CD4-positive, alpha-beta T cell (primary cell): ENCODE measurements around the gene ELSPBP1. TPM values are rescaled to one million over a fixed set of nuclear protein-coding genes. Genes with fewer than 3 reads are reported as not detected.
A peak's percentile ranks its signal among the peaks of the same experiment; 100 is the strongest.

ENCODE experiments used
- ATAC-seq: fragments of 200-7000 bp; cut with Tn5 transposase; one replicate; pipeline ENCODE4 v1.10.0; 2022; ENCODE audit warnings: mild to moderate bottlenecking; ENCODE audit not compliant: poor library complexity
- CTCF ChIA-PET: fragments of 350-600 bp; sonication (Branson Sonifier 250); formaldehyde crosslinking; loops from one replicate; lab custom pipeline; 2021; ENCODE audit warnings: antibody characterized with exemption, inconsistent platforms; lab: Charles Lee
- POLR2A ChIA-PET: fragments of 350-600 bp; sonication (Branson Sonifier 250); formaldehyde crosslinking; loops from one replicate; lab custom pipeline; 2021; ENCODE audit warnings: antibody characterized with exemption, inconsistent platforms; lab: Charles Lee
- DNase-seq, 14 experiments: peaks; one replicate each; pipeline ENCODE4 v3.0.0-alpha.2; 2013 to 2020; ENCODE audit warnings: mixed read lengths in 2 of 14
- H3K27ac ChIP-seq, 2 donors: one replicate each; pipeline versions ENCODE4 v1.5.1 to v1.7.0; 2013; ENCODE audit warnings: low read length in 2 of 2, low read depth in 1 of 2, mild to moderate bottlenecking in 1 of 2
- H3K27me3 ChIP-seq, 2 experiments: 1 replicate in 1 of 2; 2 replicates in 1 of 2; pipeline versions ENCODE4 v1.6.1 to v1.7.0; 2013; ENCODE audit warnings: low read length in 2 of 2, control low read depth in 1 of 2, mild to moderate bottlenecking in 1 of 2, moderate library complexity in 1 of 2; ENCODE audit not compliant: insufficient read depth in 2 of 2, control insufficient read depth in 1 of 2
- H3K36me3 ChIP-seq: one replicate; pipeline ENCODE4 v1.6.1; 2013; ENCODE audit warnings: low read length, control low read depth; ENCODE audit not compliant: insufficient read depth
- H3K4me1 ChIP-seq: one replicate; pipeline ENCODE4 v1.6.1; 2013; ENCODE audit warnings: low read length, control low read depth; ENCODE audit not compliant: insufficient read depth
- H3K4me3 ChIP-seq: one replicate; pipeline ENCODE4 v1.5.1; 2013; ENCODE audit warnings: mild to moderate bottlenecking, low read length, moderate library complexity
- H3K9me3 ChIP-seq, 2 experiments: 1 replicate in 1 of 2; 2 replicates in 1 of 2; pipeline versions ENCODE4 v1.6.1 to v1.7.0; 2013; ENCODE audit warnings: low read length in 2 of 2, mild to moderate bottlenecking in 2 of 2, control low read depth in 1 of 2, moderate library complexity in 1 of 2; ENCODE audit not compliant: control insufficient read depth in 1 of 2, insufficient read depth in 1 of 2
- H3K27ac Mint-ChIP-seq: one replicate; pipeline ENCODE4 v1.8.0; 2020; ENCODE audit warnings: mixed read lengths
- H3K27me3 Mint-ChIP-seq: one replicate; pipeline ENCODE4 v1.8.0; 2021; ENCODE audit warnings: mixed read lengths
- H3K36me3 Mint-ChIP-seq: one replicate; pipeline ENCODE4 v1.8.0; 2021; ENCODE audit warnings: low read depth, mixed read lengths
- H3K4me1 Mint-ChIP-seq: one replicate; pipeline ENCODE4 v1.8.0; 2021; ENCODE audit warnings: low read depth, mixed read lengths
- H3K4me3 Mint-ChIP-seq: one replicate; pipeline ENCODE4 v1.8.0; 2020; ENCODE audit warnings: mild to moderate bottlenecking, mixed read lengths
- H3K9me3 Mint-ChIP-seq: one replicate; pipeline ENCODE4 v1.8.0; 2020; ENCODE audit warnings: mixed read lengths
- CTCF ChIP-seq: fragments of 200-600 bp; IDR thresholded peaks from one replicate; pipeline ENCODE4 v1.8.0; 2022; ENCODE audit warnings: antibody characterized with exemption, mild to moderate bottlenecking
- intact Hi-C, 2 experiments: fragments of 100-400 bp; cut with DNase I in 1 of 2; cut with micrococcal nuclease in 1 of 2; formaldehyde crosslinking; loops; one replicate each; pipeline versions ENCODE4 v1.15.1 to v1.9.0; 2023 to 2025; cut with DNase I, micrococcal nuclease
- total RNA-seq, 174 experiments: library from RNA in 2 of 174; stranded (reverse) in 2 of 174; gene quantifications; one replicate each; pipeline ENCODE4 v1.2.3 and lab custom pipeline; 2021 to 2026

The ELSPBP1 gene
- total RNA-seq, 2 experiments from 2014 or later, result not detected

- Histone ChIP-seq H3K9me3 (no peaks in the 10 kb centered on the region), H3K4me3 (no peak overlapping the region), H3K27me3 (peaks cover 6 to 9% of the 10 kb centered on the region in 2 experiments), H3K27ac (no peak overlapping the region), H3K4me1 (no peaks in the 10 kb centered on the region), H3K36me3 (no peaks in the 10 kb centered on the region)
- peaks cover 44% of the 10 kb centered on the region for H3K27me3 Mint-ChIP-seq
- POLR2A ChIA-PET, result no interaction called here
- H3K4me3 Mint-ChIP-seq, result no peak overlapping the region
- CTCF ChIA-PET, result no interaction called here
- peaks cover 2% of the 10 kb centered on the region for H3K9me3 Mint-ChIP-seq
- H3K27ac Mint-ChIP-seq, result no peak overlapping the region
- no peak for ATAC-seq
- TF ChIP-seq CTCF, result no peak
- no peak for DNase-seq
- H3K36me3 Mint-ChIP-seq, result no peaks in the 10 kb centered on the region
- intact Hi-C loops, result no loop called here
- no peaks in the 10 kb centered on the region for H3K4me1 Mint-ChIP-seq
These were observed 9.8 kb downstream of the ELSPBP1 start for GRCh38 chr19:48004236-48004635.

- H3K27ac ChIP-seq, result no peak overlapping the region
- Mint-ChIP-seq H3K9me3 (peaks cover 2% of the 10 kb centered on the region), H3K27ac (no peak overlapping the region), H3K27me3 (peaks cover 50% of the 10 kb centered on the region), H3K4me3 (no peak overlapping the region), H3K36me3 (no peaks in the 10 kb centered on the region), H3K4me1 (no peaks in the 10 kb centered on the region)
- ATAC-seq (no peak), DNase-seq (peak in 1 of 14 experiments; percentile 3)
- peaks cover 6 to 9% of the 10 kb centered on the region in 2 experiments for H3K27me3 ChIP-seq
- intact Hi-C loops, result no loop called here
- CTCF ChIA-PET, result no interaction called here
- TF ChIP-seq CTCF, result peak; percentile 14
- no peak overlapping the region for H3K4me3 ChIP-seq
- H3K9me3 ChIP-seq, result no peaks in the 10 kb centered on the region
- POLR2A ChIA-PET, result no interaction called here
- no peaks in the 10 kb centered on the region for H3K4me1 ChIP-seq
- no peaks in the 10 kb centered on the region for H3K36me3 ChIP-seq
These were observed 12.3 kb downstream of the ELSPBP1 start for GRCh38 chr19:48006762-48007161.

DNA sequence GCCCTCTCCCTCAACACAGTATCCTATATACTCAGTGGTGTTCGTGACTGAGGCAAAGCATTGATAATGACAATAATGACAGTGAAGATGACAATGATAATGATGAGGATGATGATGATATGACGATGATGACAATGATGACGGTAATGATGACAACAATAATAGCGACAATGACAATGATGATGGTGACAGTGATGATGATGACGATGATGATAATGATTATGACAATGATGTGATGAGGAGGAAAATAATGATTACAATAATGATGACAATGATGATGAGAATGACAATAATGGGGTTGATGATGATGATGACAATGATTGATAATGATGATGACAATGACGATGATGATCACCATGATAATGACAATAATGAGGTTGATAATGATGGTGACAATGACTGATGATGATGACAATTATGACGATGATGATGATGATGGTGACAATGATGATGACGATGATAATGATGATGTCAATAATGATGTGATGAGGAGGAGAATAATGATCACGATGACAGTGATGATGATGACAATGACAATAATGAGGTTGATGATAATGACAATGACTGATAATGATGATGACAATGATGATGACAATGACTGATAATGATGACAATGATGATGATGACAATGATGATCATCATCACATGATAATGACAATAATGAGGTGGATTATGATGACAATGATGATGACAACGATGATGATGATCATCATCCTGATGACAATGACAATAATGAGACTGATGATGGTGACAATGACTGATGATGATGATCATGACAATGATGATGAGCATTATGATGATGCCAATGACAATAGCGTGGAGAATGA lies 16.7 kb downstream of the ELSPBP1 start:
- no peaks in the 10 kb centered on the region for H3K4me1 ChIP-seq
- ChIA-PET POLR2A (no interaction called here), CTCF (no interaction called here)
- intact Hi-C loops, result no loop called here
- DNase-seq, result no peak
- no peaks in the 10 kb centered on the region for H3K4me1 Mint-ChIP-seq
- peaks cover 33% of the 10 kb centered on the region for H3K27me3 Mint-ChIP-seq
- H3K4me3 ChIP-seq, result no peak overlapping the region
- peaks cover 6 to 7% of the 10 kb centered on the region in 2 experiments for H3K27me3 ChIP-seq
- ATAC-seq, result no peak
- H3K4me3 Mint-ChIP-seq, result no peak overlapping the region
- H3K36me3 Mint-ChIP-seq, result no peaks in the 10 kb centered on the region
- H3K9me3 ChIP-seq, result peaks cover 0 to 4% of the 10 kb centered on the region in 2 experiments
- peaks cover 2% of the 10 kb centered on the region for H3K9me3 Mint-ChIP-seq
- no peak for TF ChIP-seq CTCF
- no peak overlapping the region for H3K27ac Mint-ChIP-seq
- no peak overlapping the region for H3K27ac ChIP-seq
- no peaks in the 10 kb centered on the region for H3K36me3 ChIP-seq
